H9 (cell line): ENCODE data around the gene PAXX. TPM values are rescaled to one million over a fixed set of nuclear protein-coding genes. Genes with fewer than 3 reads are reported as not detected.

Source experiments
- DNase-seq: peaks from one replicate; pipeline ENCODE4 v3.0.0-alpha.2; 2017
- H2AFZ ChIP-seq: one replicate; pipeline ENCODE4 v1.6.1; 2013; ENCODE audit warnings: mild to moderate bottlenecking, low read length, control low read depth, moderate library complexity
- H2AK5ac ChIP-seq: 2 replicates; pipeline ENCODE4 v1.6.1; 2013; ENCODE audit warnings: low read length, control low read depth, mixed read lengths; ENCODE audit not compliant: insufficient read length
- H2BK120ac ChIP-seq: one replicate; pipeline ENCODE4 v1.6.1; 2013; ENCODE audit warnings: low read depth, mild to moderate bottlenecking, low read length, control low read depth, inconsistent platforms; ENCODE audit not compliant: poor library complexity, severe bottlenecking
- H2BK12ac ChIP-seq: 2 replicates; pipeline ENCODE4 v1.6.1; 2013; ENCODE audit warnings: low read length, control low read depth, mixed read lengths, low read depth; ENCODE audit not compliant: insufficient read length
- H2BK15ac ChIP-seq: 2 replicates; pipeline ENCODE4 v1.6.1; 2013; ENCODE audit warnings: low read depth, low read length, control low read depth
- H2BK20ac ChIP-seq: one replicate; pipeline ENCODE4 v1.6.1; 2013; ENCODE audit warnings: low read depth, mild to moderate bottlenecking, low read length, control low read depth, inconsistent platforms; ENCODE audit not compliant: poor library complexity, severe bottlenecking
- H2BK5ac ChIP-seq: 2 replicates; pipeline ENCODE4 v1.6.1; 2013; ENCODE audit warnings: low read length, control low read depth, mixed read lengths; ENCODE audit not compliant: insufficient read length
- H3K14ac ChIP-seq: 2 replicates; pipeline ENCODE4 v1.6.1; 2013; ENCODE audit warnings: low read length, control low read depth; ENCODE audit not compliant: insufficient read depth
- H3K18ac ChIP-seq: 2 replicates; pipeline ENCODE4 v1.6.1; 2013; ENCODE audit warnings: low read depth, mild to moderate bottlenecking, mixed read lengths, low read length, control low read depth; ENCODE audit not compliant: insufficient read length
- H3K23ac ChIP-seq: 2 replicates; pipeline ENCODE4 v1.6.1; 2013; ENCODE audit warnings: low read length, control low read depth, mixed read lengths, low read depth; ENCODE audit not compliant: insufficient read length
- H3K23me2 ChIP-seq: 2 replicates; pipeline ENCODE4 v1.6.1; 2013; ENCODE audit warnings: low read depth, mild to moderate bottlenecking, mixed read lengths, low read length, control low read depth; ENCODE audit not compliant: insufficient read length, poor library complexity, severe bottlenecking
- H3K27ac ChIP-seq: 2 replicates; pipeline ENCODE4 v1.5.1; 2013; ENCODE audit warnings: low read length, control low read depth, mixed read lengths, low read depth; ENCODE audit not compliant: insufficient read length
- H3K27me3 ChIP-seq: 2 replicates; pipeline ENCODE4 v1.6.1; 2013; ENCODE audit warnings: low read length, control low read depth, inconsistent platforms; ENCODE audit not compliant: insufficient read depth
- H3K4ac ChIP-seq: 2 replicates; pipeline ENCODE4 v1.6.1; 2013; ENCODE audit warnings: low read depth, mild to moderate bottlenecking, control low read depth, inconsistent platforms, low read length, moderate library complexity
- H3K4me1 ChIP-seq: 2 replicates; pipeline ENCODE4 v1.6.1; 2013; ENCODE audit warnings: low read length, control low read depth, inconsistent platforms; ENCODE audit not compliant: insufficient read depth
- H3K4me2 ChIP-seq: 2 replicates; pipeline ENCODE4 v1.6.1; 2013; ENCODE audit warnings: low read length, control low read depth, mixed read lengths; ENCODE audit not compliant: insufficient read length, insufficient read depth
- H3K56ac ChIP-seq: 2 replicates; pipeline ENCODE4 v1.6.1; 2013; ENCODE audit warnings: low read depth, mild to moderate bottlenecking, mixed read lengths, low read length, control low read depth; ENCODE audit not compliant: insufficient read length
- H3K79me1 ChIP-seq: 2 replicates; pipeline ENCODE4 v1.6.1; 2013; ENCODE audit warnings: low read depth, mild to moderate bottlenecking, moderate library complexity, low read length, control low read depth, inconsistent platforms; ENCODE audit not compliant: insufficient read depth, poor library complexity, severe bottlenecking
- H3K79me2 ChIP-seq: 2 replicates; pipeline ENCODE4 v1.6.1; 2013; ENCODE audit warnings: low read length, control low read depth, inconsistent platforms; ENCODE audit not compliant: insufficient read depth
- H3K9ac ChIP-seq: 2 replicates; pipeline ENCODE4 v1.6.1; 2013; ENCODE audit warnings: low read length, control low read depth, mixed read lengths; ENCODE audit not compliant: insufficient read length; ENCODE audit errors: extremely low read depth
- H3K9me3 ChIP-seq: one replicate; pipeline ENCODE4 v1.6.1; 2013; ENCODE audit warnings: low read depth, low read length, inconsistent platforms; ENCODE audit not compliant: control insufficient read depth
- H3T11ph ChIP-seq: one replicate; pipeline ENCODE4 v1.6.1; 2013; ENCODE audit warnings: mild to moderate bottlenecking, low read length, control low read depth, inconsistent platforms
- H4K20me1 ChIP-seq: one replicate; pipeline ENCODE4 v1.6.1; 2013; ENCODE audit not compliant: control insufficient read depth, insufficient read length, insufficient read depth
- H4K5ac ChIP-seq: 2 replicates; pipeline ENCODE4 v1.6.1; 2013; ENCODE audit warnings: low read depth, mild to moderate bottlenecking, mixed read lengths, low read length, control low read depth; ENCODE audit not compliant: insufficient read length
- H4K8ac ChIP-seq: replicated peaks from 2 replicates; pipeline ENCODE4 v1.6.1; 2013; ENCODE audit warnings: low read length, control low read depth, mixed read lengths, low read depth; ENCODE audit not compliant: insufficient read length
- H4K91ac ChIP-seq: 2 replicates; pipeline ENCODE4 v1.6.1; 2013; ENCODE audit warnings: low read depth, mild to moderate bottlenecking, moderate library complexity, mixed read lengths, low read length, control low read depth; ENCODE audit not compliant: insufficient read length
- H3K27ac Mint-ChIP-seq, 3 experiments: 2 replicates in 2 of 3; 3 replicates in 1 of 3; pipeline ENCODE4 v1.8.0; 2020 to 2021; ENCODE audit warnings: mixed read lengths in 3 of 3, mild to moderate bottlenecking in 1 of 3, moderate library complexity in 1 of 3
- H3K27me3 Mint-ChIP-seq: 2 replicates; pipeline ENCODE4 v1.8.0; 2021; ENCODE audit warnings: low read depth, mild to moderate bottlenecking, moderate library complexity, mixed read lengths
- H3K36me3 Mint-ChIP-seq, 3 experiments: 2 replicates in 2 of 3; 3 replicates in 1 of 3; pipeline ENCODE4 v1.8.0; 2020 to 2021; ENCODE audit warnings: low read depth in 3 of 3, mixed read lengths in 3 of 3; ENCODE audit not compliant: insufficient read depth in 1 of 3
- H3K4me1 Mint-ChIP-seq, 2 experiments: 2 replicates each; pipeline ENCODE4 v1.8.0; 2020; ENCODE audit warnings: mixed read lengths in 2 of 2
- H3K4me3 Mint-ChIP-seq, 2 experiments: 2 replicates in 1 of 2; 3 replicates in 1 of 2; pipeline ENCODE4 v1.8.0; 2020 to 2021; ENCODE audit warnings: mild to moderate bottlenecking in 2 of 2, mixed read lengths in 2 of 2, moderate library complexity in 1 of 2
- H3K9me3 Mint-ChIP-seq, 2 experiments: 2 replicates in 1 of 2; 3 replicates in 1 of 2; pipeline ENCODE4 v1.8.0; 2020; ENCODE audit warnings: mild to moderate bottlenecking in 2 of 2, mixed read lengths in 2 of 2, moderate library complexity in 1 of 2
- CTCF ChIP-seq: fragments of 200-600 bp; sonication (generic); conservative IDR thresholded peaks from 3 replicates; pipeline ENCODE4 v1.8.0; 2021; ENCODE audit warnings: antibody characterized with exemption, mild to moderate bottlenecking
- WGBS: extraction: QIAGEN DNeasy Blood & Tissue Kit; methylation state at CpG from one replicate; pipeline ENCODE4 v1.1.7; 2013; ENCODE audit warnings: missing lambda C conversion rate, low lambda C conversion rate, mixed read lengths; ENCODE audit not compliant: insufficient read length; ENCODE audit errors: extremely low coverage; 5-methylcytosine and 5-hydroxymethylcytosine counted together
- total RNA-seq: library from RNA; stranded (reverse); gene quantifications from 2 replicates; pipeline ENCODE4 v1.2.1, GENCODE V29; 2021

PAXX gene
- total RNA-seq, 1 experiment from 2014 or later = 51.2 TPM

- Histone ChIP-seq H3K27me3 (no peaks in the 10 kb centered on the region), H4K8ac (no peak overlapping the region), H4K91ac (no peak overlapping the region), H2BK5ac (no peak overlapping the region), H2BK20ac (no peak overlapping the region), H2BK12ac (no peak overlapping the region), H3K79me2 (no peaks in the 10 kb centered on the region), H2BK120ac (no peak overlapping the region), H3K9me3 (no peaks in the 10 kb centered on the region), H2AFZ (no peak overlapping the region), H3K4me1 (no peaks in the 10 kb centered on the region), H3K9ac (no peak overlapping the region), H3K23me2 (no peaks in the 10 kb centered on the region), H2BK15ac (no peak overlapping the region), H3K4ac (no peak overlapping the region), H2AK5ac (no peak overlapping the region), H3T11ph (no peak overlapping the region), H4K5ac (no peak overlapping the region), H3K27ac (no peak overlapping the region), H3K79me1 (no peaks in the 10 kb centered on the region), H3K14ac (no peak overlapping the region; the same call in 1 of the 2 replicates), H3K56ac (no peak overlapping the region), H3K4me2 (no peak overlapping the region), H3K18ac (no peak overlapping the region), H4K20me1 (peaks cover 2% of the 10 kb centered on the region), H3K23ac (no peak overlapping the region)
- H3K27me3 Mint-ChIP-seq = no peaks in the 10 kb centered on the region; the same call in 1 of the 2 replicates
- no peaks in the 10 kb centered on the region; a peak in 1 of 4 replicates for H3K4me1 Mint-ChIP-seq
- peaks cover 4 to 13% (median 8%) of the 10 kb centered on the region in 3 experiments; a peak in 5 of 7 replicates for H3K36me3 Mint-ChIP-seq
- peak overlapping the region in 1 of 2 experiments; percentile 25; a peak in 1 of 5 replicates for H3K4me3 Mint-ChIP-seq
- DNase-seq = no peak
- no CpG with 5 or more reads among the region's 21 CpGs for WGBS
- no peak overlapping the region for H3K27ac Mint-ChIP-seq
- TF ChIP-seq CTCF = no peak
- H3K9me3 Mint-ChIP-seq = no peaks in the 10 kb centered on the region
Observed at GRCh38 chr9:137015976-137016375, 23.8 kb downstream of the PAXX start.
